ENCODE results near the gene PRKCB. TPM values are rescaled to one million over a fixed set of nuclear protein-coding genes. Genes with fewer than 3 reads are reported as not detected.

PRKCB gene
- total RNA-seq, 1 donor from 2014 or later, result 28.7 TPM

GRCh38 chr16:24253192-24253591 is 417.4 kb downstream of the PRKCB start:
- peaks cover 3% of the 10 kb centered on the region for H3K27me3 Mint-ChIP-seq (ENCODE audit: unreplicated experiment)
- no peaks in the 10 kb centered on the region for H3K9me3 Mint-ChIP-seq (ENCODE audit: unreplicated experiment)
- TF ChIP-seq, protein P1, sequence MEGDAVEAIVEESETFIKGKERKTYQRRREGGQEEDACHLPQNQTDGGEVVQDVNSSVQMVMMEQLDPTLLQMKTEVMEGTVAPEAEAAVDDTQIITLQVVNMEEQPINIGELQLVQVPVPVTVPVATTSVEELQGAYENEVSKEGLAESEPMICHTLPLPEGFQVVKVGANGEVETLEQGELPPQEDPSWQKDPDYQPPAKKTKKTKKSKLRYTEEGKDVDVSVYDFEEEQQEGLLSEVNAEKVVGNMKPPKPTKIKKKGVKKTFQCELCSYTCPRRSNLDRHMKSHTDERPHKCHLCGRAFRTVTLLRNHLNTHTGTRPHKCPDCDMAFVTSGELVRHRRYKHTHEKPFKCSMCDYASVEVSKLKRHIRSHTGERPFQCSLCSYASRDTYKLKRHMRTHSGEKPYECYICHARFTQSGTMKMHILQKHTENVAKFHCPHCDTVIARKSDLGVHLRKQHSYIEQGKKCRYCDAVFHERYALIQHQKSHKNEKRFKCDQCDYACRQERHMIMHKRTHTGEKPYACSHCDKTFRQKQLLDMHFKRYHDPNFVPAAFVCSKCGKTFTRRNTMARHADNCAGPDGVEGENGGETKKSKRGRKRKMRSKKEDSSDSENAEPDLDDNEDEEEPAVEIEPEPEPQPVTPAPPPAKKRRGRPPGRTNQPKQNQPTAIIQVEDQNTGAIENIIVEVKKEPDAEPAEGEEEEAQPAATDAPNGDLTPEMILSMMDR (IDR thresholded peaks at IDR 0.05; ENCODE audit: unreplicated experiment), result peak; percentile 76
- DNase-seq (ENCODE audit: low spot score), result peak; percentile 34
- peaks cover 12% of the 10 kb centered on the region for H3K4me1 Mint-ChIP-seq (ENCODE audit: unreplicated experiment)
- no peak overlapping the region for H3K27ac Mint-ChIP-seq (ENCODE audit: unreplicated experiment)
- H3K4me3 Mint-ChIP-seq (ENCODE audit: unreplicated experiment), result no peak overlapping the region
- H3K36me3 Mint-ChIP-seq (ENCODE audit: low read depth, unreplicated experiment), result no peaks in the 10 kb centered on the region

DNA sequence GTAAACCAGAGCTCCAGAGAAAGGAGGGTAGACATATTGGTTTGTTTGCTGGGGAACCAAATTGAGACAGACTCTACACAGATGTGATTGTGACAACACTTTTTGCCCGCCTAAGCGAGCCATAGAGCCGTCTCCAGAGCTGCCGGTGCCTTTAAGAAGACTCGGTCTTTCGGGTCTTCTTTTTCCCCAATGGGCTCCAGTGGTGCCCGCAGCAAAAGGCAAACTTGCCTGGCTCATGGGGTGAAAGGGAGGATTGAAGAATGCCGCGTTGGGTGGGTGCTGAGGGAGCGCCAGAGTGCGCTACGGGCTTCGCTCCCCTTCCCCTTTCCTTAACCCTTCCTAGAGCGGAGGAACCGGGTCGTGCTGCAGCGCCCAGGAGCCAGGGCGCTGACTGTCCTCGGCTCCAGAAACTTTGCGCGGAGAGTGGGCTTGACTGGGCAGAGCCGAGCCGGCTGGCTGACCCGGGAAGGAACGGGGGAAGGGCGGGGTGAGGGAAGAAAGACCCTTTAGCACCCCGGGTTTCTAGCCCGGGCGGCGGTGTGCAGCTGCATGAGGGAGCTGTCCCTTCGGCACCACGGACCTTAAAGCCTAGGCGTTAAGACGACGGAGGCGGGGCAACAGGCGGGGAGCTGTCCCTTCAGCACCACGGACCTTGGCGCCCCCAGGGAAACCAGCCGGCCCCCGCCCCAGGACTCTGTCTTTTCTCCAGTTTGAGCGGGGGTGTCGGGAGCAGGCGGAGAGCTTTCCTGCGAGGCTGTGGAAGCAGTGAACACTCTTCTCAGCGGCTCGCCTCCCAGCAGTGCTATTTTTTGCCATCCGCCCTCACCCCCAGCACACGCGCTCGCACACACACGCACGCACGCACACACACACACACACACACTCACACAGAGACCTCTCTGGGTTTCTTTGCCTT is 419.9 kb downstream of the PRKCB start, which contains the start of gene CACNG3:
Gene CACNG3, plus strand, starts transcription at position 880 of the 916 bp plus-strand sequence. CDS start 420 bp downstream, outside the sequence.
- no peak within 1 kb of the TSS for H3K27ac Mint-ChIP-seq (ENCODE audit: unreplicated experiment)
- no peaks in the 10 kb centered on the region for H3K36me3 Mint-ChIP-seq (ENCODE audit: low read depth, unreplicated experiment)
- TF ChIP-seq, protein P1 (IDR thresholded peaks at IDR 0.05; ENCODE audit: unreplicated experiment), result no peak
- peak within 1 kb of the TSS; percentile 45 for H3K4me3 Mint-ChIP-seq (ENCODE audit: unreplicated experiment)
- peaks cover 3% of the 10 kb centered on the region for H3K27me3 Mint-ChIP-seq (ENCODE audit: unreplicated experiment)
- peak; percentile 83 for DNase-seq (ENCODE audit: low spot score)
- H3K4me1 Mint-ChIP-seq (ENCODE audit: unreplicated experiment), result peaks cover 12% of the 10 kb centered on the region
- H3K9me3 Mint-ChIP-seq (ENCODE audit: unreplicated experiment), result no peaks in the 10 kb centered on the region

GRCh38 chr16:24257958-24258357 is 422.2 kb downstream of the PRKCB start:
- TF ChIP-seq, protein P1 (IDR thresholded peaks at IDR 0.05; ENCODE audit: unreplicated experiment), result no peak

GRCh38 chr16:24258791-24259190 is 423.0 kb downstream of the PRKCB start:
- TF ChIP-seq, protein P1 (IDR thresholded peaks at IDR 0.05; ENCODE audit: unreplicated experiment), result no peak
- DNase-seq (ENCODE audit: low spot score), result no peak
- Mint-ChIP-seq H3K27ac (ENCODE audit: unreplicated experiment) (no peak overlapping the region), H3K9me3 (ENCODE audit: unreplicated experiment) (no peaks in the 10 kb centered on the region), H3K4me3 (ENCODE audit: unreplicated experiment) (no peak overlapping the region), H3K36me3 (ENCODE audit: low read depth, unreplicated experiment) (no peaks in the 10 kb centered on the region), H3K4me1 (ENCODE audit: unreplicated experiment) (peaks cover 12% of the 10 kb centered on the region), H3K27me3 (ENCODE audit: unreplicated experiment) (peaks cover 3% of the 10 kb centered on the region)

More at GRCh38 chr16:24257958-24258357, 422.2 kb downstream of the PRKCB start:
- H3K4me1 Mint-ChIP-seq (ENCODE audit: unreplicated experiment), result peaks cover 12% of the 10 kb centered on the region
- H3K36me3 Mint-ChIP-seq (ENCODE audit: low read depth, unreplicated experiment), result no peaks in the 10 kb centered on the region
- no peak overlapping the region for H3K4me3 Mint-ChIP-seq (ENCODE audit: unreplicated experiment)
- DNase-seq (ENCODE audit: low spot score), result no peak
- H3K27ac Mint-ChIP-seq (ENCODE audit: unreplicated experiment), result no peak overlapping the region
- H3K9me3 Mint-ChIP-seq (ENCODE audit: unreplicated experiment), result no peaks in the 10 kb centered on the region
- H3K27me3 Mint-ChIP-seq (ENCODE audit: unreplicated experiment), result peaks cover 3% of the 10 kb centered on the region

- no peak overlapping the region for H3K4me3 Mint-ChIP-seq (ENCODE audit: unreplicated experiment)
- H3K27ac Mint-ChIP-seq (ENCODE audit: unreplicated experiment), result no peak overlapping the region
- no peak for DNase-seq (ENCODE audit: low spot score)
- TF ChIP-seq, protein P1 (IDR thresholded peaks at IDR 0.05; ENCODE audit: unreplicated experiment), result no peak
- peaks cover 1% of the 10 kb centered on the region for H3K27me3 Mint-ChIP-seq (ENCODE audit: unreplicated experiment)
- H3K36me3 Mint-ChIP-seq (ENCODE audit: low read depth, unreplicated experiment), result no peaks in the 10 kb centered on the region
- H3K9me3 Mint-ChIP-seq (ENCODE audit: unreplicated experiment), result no peaks in the 10 kb centered on the region
- H3K4me1 Mint-ChIP-seq (ENCODE audit: unreplicated experiment), result no peaks in the 10 kb centered on the region
These were observed 427.0 kb downstream of the PRKCB start for GRCh38 chr16:24262816-24263215.
